GM19467 (cell line): ENCODE results near the gene NDUFA11.

Experiments used
- ATAC-seq: cut with Tn5 transposase; IDR thresholded peaks from one replicate; pipeline ENCODE4 v1.9.1; 2021; ENCODE audit warnings: mild to moderate bottlenecking, moderate library complexity; ENCODE audit not compliant: unreplicated experiment

The NDUFA11 gene

DNA sequence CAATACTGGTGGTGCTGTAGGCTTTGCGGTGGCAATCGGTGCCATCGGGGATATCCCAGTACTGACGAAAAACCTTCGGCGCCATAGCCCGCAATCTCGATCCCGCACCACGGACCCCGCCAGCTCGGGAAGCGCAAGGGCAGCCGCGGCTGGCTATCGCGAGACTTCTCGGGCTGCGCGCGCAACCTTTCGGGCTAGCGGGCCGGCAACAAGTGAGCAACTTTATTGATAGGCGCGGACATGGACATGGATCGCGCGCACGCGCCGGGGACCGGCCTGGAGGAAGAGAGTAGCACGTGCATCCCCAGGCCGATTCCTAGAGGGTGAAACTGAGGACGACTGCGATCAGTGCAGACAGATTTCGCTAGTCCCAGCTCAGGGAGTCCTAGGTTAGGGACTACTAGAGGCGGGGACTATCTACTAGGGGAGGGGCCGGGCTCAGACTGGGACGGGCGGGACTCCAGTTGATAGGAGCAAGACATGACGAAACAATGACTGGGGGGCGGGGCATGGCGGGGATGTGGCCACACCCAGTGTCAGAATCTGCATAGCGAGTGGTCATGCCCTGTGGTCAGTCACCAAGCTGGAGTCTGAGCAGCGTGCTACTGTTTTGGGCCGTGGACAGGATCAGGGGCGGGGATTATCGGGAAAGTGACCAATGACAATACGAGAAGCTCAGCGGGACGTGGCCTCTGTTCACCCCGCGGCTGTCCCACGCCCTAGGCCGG lies at the start of gene NDUFA11:
TSS of gene NDUFA11 (minus strand) at position 167 of the 728 bp plus-strand sequence. CDS start at position 85, 82 bp downstream.
- peak; percentile 34 for ATAC-seq

- no peak for ATAC-seq
Measured at GRCh38 chr19:5953030-5953589, 49.5 kb upstream of the NDUFA11 start.

DNA sequence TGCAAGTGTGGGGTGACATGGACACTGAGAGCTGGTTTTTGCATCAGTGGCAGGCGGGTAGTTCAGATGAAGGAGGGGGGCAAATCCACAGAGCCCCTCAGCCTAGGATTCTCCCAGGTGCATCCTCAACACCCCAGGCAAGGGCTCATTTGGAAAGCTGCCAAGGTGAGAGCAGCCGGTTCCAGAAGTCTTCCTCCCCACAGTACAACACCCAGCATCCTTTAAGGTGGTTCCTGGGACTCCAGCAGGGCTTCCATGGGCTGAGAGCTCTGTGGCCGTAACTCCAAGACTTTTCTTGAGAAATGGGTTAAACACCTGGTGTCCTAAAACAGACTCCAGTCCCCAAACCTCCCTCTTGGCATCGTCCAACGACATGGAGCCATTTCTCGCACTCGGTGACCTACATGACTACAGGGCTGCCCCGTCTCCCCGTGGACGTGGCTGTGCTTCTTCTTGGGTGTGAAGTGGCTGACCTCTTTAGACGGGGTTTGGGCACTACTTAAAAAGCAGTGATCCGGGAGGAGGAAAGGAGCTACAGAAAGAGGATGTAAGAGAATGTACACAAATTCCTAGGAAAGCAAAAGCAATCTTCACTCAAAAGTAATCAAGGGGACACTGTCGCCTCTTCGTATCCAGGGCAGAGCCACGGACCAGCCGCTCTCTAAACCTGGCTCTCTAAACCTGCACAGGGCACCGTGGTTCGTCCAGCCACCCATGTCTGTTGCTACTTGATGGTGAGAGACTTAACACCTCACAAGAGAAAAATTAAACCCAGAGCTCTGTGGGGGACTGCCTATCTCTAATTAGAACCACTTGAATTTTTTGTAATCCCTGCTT lies 48.8 kb upstream of the NDUFA11 start:
- no peak for ATAC-seq

DNA sequence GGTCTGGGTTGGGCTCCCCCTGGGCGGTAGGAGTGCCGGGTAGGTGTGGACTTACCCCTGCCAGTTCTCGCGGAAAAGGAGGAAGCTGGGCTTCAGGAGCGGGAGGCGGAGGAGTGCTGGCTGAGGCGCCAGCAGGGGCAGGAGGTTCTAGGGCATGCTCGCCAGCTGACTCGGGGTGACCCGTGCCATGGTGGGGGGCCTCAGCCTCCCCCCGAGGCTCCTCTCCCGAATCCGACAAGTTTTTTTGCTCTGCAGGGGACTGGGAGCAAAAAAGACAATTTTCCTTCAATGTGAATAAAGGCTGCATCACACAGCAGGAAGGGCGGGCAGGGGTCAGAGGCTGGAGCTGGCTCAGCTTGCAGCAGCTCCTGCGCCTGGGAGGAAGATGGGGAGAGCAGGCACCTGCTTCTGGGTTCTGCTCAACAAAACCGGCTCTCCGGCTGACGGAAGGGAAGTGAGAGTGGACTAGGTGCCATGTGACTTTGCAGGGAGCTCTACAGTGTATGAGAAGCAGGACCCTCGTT lies 47.8 kb upstream of the NDUFA11 start:
- no peak for ATAC-seq

- no peak for ATAC-seq
Measured at GRCh38 chr19:5950741-5951140, 47.2 kb upstream of the NDUFA11 start.

DNA sequence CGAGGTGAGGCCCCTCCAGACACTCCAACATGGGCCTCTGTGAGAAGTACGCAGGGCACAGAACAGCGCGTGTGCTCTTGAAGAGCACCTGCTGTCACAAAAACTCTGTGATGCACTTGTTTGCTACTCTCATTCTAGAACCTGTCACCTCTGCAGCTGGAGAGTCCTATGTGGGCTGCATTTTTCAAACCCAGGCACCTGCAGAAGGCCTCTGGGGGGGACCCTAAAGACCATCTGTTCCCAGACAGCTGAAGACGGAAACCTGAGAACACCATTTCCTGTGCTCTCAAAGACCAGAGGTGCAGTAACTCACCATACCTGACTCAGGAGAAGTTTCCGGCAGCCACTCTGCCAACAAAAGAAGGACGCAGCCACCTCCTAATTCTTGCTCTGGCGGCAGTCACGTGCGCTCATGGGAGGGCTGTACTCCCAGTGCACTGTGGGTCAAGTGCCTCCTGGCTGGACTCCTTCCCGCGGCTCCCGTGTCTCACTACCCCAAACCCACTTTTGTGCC lies 46.3 kb upstream of the NDUFA11 start:
- ATAC-seq, result no peak

DNA sequence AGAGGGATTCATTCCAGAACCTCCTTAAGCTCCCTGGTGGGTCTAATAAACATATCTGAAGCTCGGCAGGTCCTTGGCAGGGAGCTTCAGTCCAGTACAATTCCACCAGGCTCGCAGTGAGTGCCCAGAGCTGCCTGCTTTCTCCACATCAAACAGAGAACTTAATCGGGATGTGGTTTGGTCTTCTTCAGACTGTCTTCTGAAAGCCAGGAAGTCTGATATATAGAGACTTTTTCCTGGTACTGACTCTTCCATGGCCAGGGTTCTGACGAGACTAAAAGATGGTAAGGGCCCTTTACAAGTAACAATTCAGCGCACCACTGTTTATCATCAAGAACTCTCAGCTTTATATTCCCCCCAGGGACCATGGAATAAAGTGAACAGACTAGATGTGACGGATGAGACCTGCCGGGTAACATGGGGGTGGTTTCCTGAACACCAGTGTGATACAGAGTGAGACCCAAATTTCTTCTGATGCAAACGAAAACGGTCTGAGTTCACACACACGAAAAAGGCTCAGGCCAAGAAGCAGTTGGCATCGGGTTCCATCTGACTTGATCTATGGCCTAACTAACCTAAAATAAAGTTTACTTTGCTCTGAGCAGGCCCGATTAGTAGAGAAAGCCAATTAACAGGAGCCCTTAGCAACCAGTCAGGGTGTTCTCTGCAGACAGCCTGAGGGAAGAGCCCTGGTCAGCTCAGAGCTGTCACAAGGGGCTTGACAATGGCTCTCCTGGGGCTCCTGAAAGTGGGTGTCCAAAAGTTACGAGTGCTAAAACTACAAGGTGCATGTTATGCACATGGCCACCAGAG lies 45.4 kb upstream of the NDUFA11 start:
- no peak for ATAC-seq

DNA sequence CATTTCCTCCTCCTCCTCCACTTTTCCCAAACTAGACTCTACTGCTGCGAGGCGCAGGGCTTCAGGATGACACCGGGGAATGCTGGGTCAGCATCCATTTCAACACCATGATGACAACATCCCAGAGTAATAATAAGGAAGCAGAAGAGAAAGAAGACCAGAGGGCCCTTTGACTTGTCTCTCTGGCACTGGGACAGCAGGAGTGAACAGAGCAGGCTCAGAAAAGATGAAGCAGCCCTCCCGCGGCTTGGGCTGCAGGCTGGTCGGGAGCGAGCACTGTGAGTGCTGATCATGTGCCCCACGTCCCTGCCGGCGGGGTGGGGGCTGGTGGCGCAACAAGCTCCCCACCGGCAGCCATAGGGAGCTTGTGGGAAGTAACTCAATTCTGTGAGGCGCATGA lies 43.8 kb upstream of the NDUFA11 start:
- ATAC-seq, result no peak

DNA sequence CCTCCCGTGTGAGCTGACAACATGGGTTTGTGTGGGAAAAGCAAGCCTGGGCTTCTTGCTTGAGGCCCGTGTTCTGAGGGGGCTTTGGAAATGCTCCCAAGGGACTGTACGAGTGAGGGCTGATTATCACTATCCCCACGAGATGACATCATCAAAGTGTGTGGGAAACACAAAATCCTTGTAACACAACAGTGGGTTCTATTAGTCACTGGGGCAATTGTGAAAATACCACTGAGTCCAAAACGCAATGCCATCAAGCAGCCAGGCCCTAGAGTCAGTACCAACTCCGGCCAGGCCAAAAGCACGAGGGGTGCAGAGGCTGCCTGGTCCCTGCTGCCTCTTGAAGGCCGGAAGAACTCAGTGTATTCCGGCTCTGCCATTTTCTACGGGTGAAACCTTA lies 40.0 kb upstream of the NDUFA11 start:
- ATAC-seq, result no peak

DNA sequence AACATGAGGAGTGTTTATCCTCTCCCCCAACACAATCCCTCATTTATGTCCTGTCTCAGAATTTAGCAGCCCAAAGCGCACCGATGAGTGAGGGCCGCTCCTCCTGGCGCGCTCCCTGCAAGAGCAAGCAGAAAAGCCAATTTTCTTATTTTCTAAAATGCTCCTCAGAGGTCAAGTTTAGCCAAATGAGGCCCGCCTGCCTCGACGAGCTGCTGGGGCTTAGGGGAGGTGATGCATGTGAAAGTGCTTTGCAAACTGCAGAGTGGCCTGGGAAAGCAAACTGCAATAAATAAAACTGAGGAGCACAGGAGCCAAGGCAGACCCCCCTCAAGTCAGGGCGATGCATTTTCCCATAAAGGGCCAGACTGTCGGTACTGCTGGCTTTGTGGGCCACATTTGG lies 39.5 kb upstream of the NDUFA11 start:
- ATAC-seq, result no peak

DNA sequence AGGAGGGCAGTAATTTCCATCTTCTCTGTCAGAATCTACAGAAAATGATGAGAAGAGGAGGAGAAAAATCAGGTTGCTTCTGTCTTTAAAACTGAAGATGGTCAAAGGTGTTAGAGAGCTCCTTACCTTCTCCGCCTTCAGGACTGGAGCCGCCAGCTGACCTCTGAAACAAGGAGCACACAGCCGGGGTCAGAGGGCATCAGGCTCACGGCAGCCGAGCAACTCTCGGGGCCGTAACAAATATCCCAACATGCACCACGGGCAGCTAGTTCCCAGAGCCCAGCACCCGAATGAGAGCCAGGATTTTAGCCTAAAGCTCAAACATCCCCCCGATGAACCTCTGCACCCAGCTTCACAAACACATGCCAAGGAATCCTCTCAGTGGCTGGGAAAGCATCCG lies 38.1 kb upstream of the NDUFA11 start:
- ATAC-seq, result no peak

DNA sequence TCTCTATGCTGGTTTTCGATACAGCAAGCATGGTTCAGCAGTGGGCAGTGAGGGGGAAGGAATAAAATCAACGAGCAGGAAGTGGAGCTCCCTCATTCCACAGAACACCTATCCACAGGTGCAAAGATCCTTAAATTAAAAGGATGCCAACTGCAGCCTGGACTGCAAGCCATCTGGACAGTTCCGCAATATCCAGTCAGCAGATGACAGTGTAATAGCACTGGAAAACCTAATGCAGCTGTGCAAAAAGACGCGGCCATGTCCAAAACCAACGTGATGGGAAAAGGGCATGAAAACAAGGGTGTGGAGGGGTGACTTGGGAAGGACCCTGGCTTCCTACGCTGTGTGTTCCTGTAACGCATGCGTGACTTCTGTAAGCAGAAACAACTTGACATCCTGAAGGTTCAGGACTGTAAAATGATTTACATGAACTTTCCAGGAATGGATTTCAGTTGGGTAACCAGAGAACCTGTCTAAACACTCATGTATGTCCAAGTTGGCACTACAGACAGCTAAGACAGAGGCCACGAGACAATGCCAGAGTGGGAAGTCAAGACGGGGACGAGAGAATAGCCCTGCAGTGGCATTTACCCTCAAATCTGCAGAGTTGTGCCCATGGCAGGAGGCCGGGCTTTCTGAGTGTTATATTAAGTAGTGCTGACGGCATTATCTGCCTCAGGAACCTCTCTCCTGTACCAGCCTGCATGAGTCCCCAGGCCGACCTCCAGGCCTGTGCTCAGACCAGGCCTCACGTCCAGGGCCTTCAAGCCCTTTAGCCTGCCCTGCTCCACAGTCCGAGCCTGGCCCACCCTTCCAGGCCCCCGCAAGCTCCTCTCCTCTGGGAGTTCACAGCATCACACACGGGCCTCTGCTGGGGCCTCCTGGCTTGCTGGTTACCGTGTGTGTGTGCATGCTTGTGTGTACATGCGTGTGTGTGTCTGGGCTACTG lies 36.9 kb upstream of the NDUFA11 start:
- ATAC-seq, result no peak

DNA sequence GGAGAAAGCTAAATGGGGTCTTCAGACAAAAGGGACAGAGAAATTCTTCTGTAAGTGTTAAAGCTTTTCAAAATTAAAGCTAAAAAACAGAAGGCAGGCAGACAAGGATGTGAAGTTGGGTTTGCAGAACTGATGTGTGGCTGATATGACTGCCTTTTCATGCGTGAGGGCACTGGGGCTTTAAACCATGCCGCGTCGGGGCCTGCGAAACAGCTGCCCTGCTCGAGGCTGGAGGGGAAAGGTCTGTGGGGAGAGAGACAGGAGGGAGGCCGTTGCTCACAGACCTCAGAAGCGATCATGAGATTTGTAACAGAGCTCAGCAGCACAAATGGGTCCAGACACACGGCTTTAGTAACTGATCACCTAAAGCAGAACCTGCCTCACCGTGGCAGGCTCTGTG lies 34.0 kb upstream of the NDUFA11 start:
- no peak for ATAC-seq

DNA sequence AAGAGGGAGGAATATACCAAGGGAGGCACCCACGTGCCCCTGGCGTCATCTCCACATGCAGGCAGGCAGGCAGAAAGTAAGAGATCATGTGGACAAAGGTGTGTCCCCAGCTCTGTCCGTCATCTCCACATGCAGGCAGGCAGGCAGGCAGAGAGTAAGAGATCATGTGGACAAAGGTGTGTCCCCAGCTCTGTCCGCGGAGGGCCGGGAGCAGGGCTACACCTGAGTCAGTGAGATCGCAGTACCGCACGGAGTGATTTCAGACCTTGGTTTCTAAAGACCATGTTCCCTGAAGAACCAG lies 32.7 kb upstream of the NDUFA11 start:
- no peak for ATAC-seq

GRCh38 chr19:5935473-5936291 lies 32.1 kb upstream of the NDUFA11 start:
- ATAC-seq, result no peak

DNA sequence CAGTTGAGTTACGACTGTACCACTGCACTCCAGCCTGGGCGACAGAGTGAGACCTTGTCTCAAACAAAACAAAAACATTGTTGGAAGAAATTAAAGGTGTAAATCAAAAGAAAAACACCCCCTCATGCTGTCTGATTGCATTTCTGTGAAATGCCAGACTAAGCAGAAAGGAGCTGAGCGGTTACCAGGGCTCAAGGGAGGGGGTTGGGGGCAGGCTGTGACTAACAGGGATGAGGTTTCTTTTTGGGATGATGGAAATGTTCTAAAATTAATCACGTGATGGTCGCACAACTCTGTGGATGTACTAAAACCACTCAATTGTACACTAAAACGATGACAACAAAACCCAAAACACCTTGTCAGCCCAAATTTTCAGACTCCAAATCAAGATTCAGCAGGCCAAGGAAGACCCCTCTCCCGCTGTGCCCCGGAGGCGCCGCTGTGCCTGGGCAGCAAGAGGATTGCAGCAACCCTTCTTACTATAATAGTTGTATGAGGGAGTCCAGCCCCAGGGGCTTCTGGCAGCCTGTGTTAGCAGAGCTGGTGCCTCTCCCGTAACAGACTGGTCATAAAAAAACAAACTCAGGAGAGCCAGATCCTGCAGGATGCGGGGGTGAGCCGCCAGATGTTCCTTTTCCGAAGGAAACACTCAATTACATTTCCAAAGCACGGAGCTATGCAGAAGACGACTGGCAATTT lies 31.3 kb upstream of the NDUFA11 start:
- ATAC-seq, result no peak

- ATAC-seq, result no peak
Measured at GRCh38 chr19:5934069-5934401, 30.4 kb upstream of the NDUFA11 start.

DNA sequence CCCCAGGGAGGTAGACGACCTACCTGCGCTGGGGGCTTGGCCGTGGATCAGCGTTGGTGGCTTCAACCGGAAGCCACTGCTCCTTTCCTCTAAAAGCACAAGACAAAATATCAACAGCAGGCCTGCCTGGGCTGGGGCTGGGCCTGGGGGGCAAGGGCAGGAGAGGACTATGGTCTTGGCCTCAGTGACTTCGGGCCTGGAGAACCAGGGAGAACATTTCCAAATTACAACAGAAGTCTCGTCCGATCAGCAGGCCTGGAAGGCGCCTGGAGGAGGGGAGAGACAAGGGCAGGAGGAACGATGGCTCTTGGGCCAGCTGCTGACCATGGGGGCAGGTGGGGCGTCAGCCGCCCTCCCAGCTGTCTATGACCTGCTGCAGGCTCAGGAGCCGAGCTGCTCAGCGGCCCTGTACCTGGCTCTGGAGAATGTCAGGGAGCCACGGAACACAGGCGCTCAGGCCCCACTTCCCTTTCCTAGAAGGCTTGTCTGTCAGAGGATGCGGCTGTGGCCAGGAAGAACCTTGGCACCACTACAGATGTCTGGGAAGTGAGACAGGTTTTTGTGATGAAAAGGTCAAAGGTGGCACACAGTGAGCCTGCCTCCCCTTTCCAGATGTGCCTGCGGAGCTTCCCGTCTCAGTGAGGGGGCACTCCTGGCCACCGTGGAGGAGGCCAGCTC lies 29.9 kb upstream of the NDUFA11 start:
- no peak for ATAC-seq
